Measurements from ENCODE around the gene ACP7. TPM values are rescaled to one million over a fixed set of nuclear protein-coding genes. Genes with fewer than 3 reads are reported as not detected.
"Not testable (repeated sequence)": the region's sequence is repeated elsewhere in the genome, so short reads cannot be mapped to it uniquely, and the experiment has no call there.

Gene ACP7
- total and polyA plus RNA-seq, 8 donors: 0.13 to 0.23 (median 0.18) TPM; not detected in 2

DNA sequence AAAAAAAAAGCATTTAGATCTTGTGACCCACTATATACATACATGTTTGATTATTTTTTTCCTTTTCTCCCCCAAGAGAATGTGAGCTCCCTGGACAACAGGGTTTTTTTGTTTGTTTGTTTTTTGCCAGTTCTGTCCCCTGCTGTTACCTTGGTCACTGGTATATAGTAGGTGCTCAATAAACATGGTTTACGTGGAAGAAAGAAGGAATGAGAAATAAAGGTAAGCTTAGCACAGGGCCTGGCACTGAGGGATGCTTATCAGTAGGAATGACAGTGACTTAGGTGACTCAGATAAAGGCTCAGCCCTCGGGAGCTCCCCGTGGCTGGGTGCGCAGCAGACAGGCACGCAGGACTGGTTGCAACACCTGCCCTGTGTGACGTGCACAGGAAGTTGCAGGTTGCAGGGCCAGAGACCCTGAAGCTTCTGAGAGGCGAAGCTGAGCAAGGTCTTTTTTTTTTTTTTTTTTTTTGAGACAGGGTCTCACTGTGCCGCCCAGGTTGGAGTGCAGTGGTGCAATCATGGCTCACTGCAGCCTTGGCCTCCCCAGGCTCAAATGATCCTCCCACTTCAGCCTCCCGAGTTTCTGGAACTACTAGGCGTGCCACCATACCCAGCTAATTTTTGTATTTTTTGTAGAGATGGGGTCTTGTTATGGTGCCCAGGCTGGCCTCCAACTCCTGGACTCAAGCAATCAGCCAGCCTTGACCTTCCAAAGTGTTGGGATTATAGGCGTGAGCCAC, 31.1 kb downstream of the ACP7 start:
- intact Hi-C loops (cut with DNase I): no loop called here
- DNase-seq (no peak), ATAC-seq (no peak)
- H3K4me1 ChIP-seq: no peaks in the 10 kb centered on the region
- no peaks in the 10 kb centered on the region for H3K36me3 ChIP-seq
- H3K27ac ChIP-seq: no peak overlapping the region
- no peaks in the 10 kb centered on the region for H3K9me3 ChIP-seq
- TF ChIP-seq, protein P1, sequence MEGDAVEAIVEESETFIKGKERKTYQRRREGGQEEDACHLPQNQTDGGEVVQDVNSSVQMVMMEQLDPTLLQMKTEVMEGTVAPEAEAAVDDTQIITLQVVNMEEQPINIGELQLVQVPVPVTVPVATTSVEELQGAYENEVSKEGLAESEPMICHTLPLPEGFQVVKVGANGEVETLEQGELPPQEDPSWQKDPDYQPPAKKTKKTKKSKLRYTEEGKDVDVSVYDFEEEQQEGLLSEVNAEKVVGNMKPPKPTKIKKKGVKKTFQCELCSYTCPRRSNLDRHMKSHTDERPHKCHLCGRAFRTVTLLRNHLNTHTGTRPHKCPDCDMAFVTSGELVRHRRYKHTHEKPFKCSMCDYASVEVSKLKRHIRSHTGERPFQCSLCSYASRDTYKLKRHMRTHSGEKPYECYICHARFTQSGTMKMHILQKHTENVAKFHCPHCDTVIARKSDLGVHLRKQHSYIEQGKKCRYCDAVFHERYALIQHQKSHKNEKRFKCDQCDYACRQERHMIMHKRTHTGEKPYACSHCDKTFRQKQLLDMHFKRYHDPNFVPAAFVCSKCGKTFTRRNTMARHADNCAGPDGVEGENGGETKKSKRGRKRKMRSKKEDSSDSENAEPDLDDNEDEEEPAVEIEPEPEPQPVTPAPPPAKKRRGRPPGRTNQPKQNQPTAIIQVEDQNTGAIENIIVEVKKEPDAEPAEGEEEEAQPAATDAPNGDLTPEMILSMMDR (IDR thresholded peaks at IDR 0.05): no peak
- no peak overlapping the region for H3K4me3 ChIP-seq
- H3K27me3 ChIP-seq: peaks cover 0 to 19% of the 10 kb centered on the region in 2 donors

DNA sequence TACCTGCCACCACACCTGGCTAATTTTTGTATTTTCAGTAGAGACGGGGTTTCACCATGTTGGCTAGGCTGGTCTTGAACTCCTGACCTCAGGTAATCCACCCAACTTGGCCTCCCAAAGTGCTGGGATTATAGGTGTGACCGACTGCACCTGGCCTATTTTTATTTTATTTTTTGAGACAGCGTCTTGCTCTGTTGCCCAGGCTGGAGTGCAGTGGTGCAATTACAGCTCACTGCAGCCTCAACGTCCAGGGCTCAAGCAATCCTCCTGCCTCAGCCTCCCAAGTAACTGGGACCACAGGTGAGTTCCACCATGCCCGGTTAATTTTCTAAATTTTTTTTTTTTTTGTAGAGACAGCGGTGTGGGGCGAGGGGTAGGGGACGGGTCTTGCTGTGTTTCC, 32.9 kb downstream of the ACP7 start:
- H3K9me3 ChIP-seq; H3K36me3 ChIP-seq; H3K4me1 ChIP-seq; DNase-seq; H3K27ac ChIP-seq; H3K4me3 ChIP-seq; ATAC-seq; intact Hi-C loops (cut with DNase I): not testable (repeated sequence)
- peaks cover 0 to 11% of the 10 kb centered on the region in 2 donors for H3K27me3 ChIP-seq

DNA sequence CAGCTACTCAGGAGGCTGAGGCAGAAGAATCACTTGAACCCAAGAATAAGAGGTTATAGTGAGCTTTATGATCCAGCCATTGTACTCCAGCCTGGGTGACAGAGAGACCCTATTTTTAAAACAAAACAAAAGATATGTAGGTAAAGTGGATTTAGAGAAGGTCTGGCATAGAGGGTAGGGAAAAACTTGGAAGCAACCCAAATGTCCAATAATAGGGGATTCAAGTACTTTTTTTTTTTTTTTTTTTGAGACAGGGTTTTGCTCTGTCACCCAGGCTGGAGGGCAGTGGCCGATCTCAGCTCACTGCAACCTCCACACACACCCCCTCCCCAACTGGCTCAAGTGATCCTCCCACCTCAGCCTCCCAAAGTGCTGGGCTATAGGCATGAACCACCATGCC, 35.7 kb downstream of the ACP7 start:
- Histone ChIP-seq H3K4me1 (peaks cover 0 to 4% of the 10 kb centered on the region in 2 donors), H3K27me3 (peaks cover 0 to 4% of the 10 kb centered on the region in 2 donors), H3K27ac (no peak overlapping the region), H3K9me3 (no peaks in the 10 kb centered on the region), H3K36me3 (no peaks in the 10 kb centered on the region), H3K4me3 (no peak overlapping the region)
- TF ChIP-seq, protein P1 (IDR thresholded peaks at IDR 0.05): no peak
- ATAC-seq (no peak), DNase-seq (no peak)
- intact Hi-C loops (cut with DNase I): loop anchor here in 1 of 2 donors (5.0 kb wide), 2 partner anchors 67 to 207 kb away; no protein-coding TSS in a partner anchor

DNA sequence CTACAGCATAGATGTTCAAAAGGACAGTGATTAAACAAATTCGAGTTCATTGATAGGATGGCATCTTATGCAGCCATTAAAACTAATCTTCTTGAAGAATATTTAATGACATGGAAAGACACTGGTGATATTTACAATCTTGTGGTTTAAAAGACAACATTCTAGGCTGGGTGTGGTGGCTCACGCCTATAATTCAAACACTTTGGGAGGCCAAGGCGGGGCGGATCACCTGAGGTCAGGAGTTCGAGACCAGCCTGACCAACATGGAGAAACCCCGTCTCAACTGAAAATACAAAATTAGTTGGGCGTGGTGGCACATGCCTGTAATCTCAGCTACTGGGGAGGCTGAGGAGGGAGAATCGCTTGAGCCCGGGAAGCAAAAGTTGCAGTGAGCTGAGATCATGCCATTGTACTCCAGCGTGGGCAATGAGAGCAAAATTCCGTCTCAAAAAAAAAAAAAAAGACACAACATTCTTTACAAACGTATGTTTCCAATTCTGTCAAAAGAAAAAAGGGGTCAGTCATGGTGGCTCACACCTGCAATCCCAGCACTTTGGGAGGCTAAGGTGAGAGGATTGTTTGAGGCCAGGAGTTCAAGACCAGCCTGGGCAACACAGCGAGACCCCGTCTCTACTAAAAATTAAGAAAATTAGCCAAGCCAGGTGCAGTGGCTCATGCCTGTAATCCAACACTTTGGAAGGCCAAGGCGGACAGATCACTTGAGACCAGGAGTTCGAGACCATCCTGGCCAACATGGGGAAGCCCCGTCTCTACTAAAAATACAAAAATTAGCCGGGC, 39.0 kb downstream of the ACP7 start:
- Histone ChIP-seq H3K9me3 (no peaks in the 10 kb centered on the region), H3K36me3 (no peaks in the 10 kb centered on the region), H3K27ac (no peak overlapping the region), H3K27me3 (peaks cover 0 to 4% of the 10 kb centered on the region in 2 donors), H3K4me1 (peaks cover 2 to 30% of the 10 kb centered on the region in 2 donors), H3K4me3 (no peak overlapping the region)
- DNase-seq (no peak), ATAC-seq (no peak)
- TF ChIP-seq, protein P1 (IDR thresholded peaks at IDR 0.05): no peak
- intact Hi-C loops (cut with DNase I): loop anchor here in 1 of 2 donors (5.0 kb wide), 2 partner anchors 64 to 204 kb away; no protein-coding TSS in a partner anchor

DNA sequence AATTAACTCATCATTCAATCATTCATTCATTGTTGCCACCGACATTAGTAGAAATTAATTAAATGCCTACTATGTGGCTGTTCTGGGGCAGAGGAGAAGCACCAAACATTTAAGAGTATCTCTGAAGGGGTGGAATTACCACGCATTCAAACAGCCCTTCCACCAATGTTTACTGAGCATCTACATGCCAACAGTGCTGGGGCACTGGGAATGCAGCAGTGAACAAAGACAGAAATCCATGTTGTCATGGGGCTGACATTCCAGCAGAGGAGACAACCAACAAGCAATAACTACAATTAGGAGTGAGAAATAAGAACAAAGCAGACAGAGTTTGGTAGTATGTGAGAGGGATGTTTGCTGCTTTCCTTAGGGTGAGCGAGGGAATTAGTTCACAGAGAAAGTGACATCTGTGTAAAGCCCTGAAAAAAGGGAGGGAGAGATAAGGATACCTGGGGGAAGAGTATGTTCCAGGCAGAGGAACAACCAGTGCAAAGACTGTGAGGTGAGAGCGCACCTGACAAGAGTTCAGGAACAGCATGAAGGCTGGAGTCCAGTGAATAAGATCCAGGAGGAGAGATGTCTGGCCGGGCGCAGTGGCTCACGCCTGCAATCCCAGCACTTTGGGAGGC, 40.1 kb downstream of the ACP7 start:
- no peak overlapping the region for H3K27ac ChIP-seq
- ATAC-seq: no peak
- peaks cover 0 to 4% of the 10 kb centered on the region in 2 donors for H3K27me3 ChIP-seq
- no peak overlapping the region for H3K4me3 ChIP-seq
- peaks cover 8 to 41% of the 10 kb centered on the region in 2 donors for H3K4me1 ChIP-seq
- no peaks in the 10 kb centered on the region for H3K36me3 ChIP-seq
- intact Hi-C loops (cut with DNase I): loop anchor here in 1 of 2 donors (5.0 kb wide), 2 partner anchors 63 to 203 kb away; no protein-coding TSS in a partner anchor
- no peaks in the 10 kb centered on the region for H3K9me3 ChIP-seq
- DNase-seq: no peak
- TF ChIP-seq, protein P1 (IDR thresholded peaks at IDR 0.05): no peak
